Osteoblast (primary cell): ENCODE data around the gene SPACA5B. TPM values are rescaled to one million over a fixed set of nuclear protein-coding genes. Genes with fewer than 3 reads are reported as not detected.
"Not testable (repeated sequence)": the region's sequence is repeated elsewhere in the genome, so short reads cannot be mapped to it uniquely, and the experiment has no call there.

Source experiments
- DNase-seq: peaks from one replicate; pipeline ENCODE4 v3.0.0; 2011; ENCODE audit warnings: low spot score, mixed read lengths; ENCODE audit not compliant: insufficient read length; ENCODE audit errors: missing footprints
- H2AFZ ChIP-seq: 2 replicates; pipeline ENCODE4 v1.6.0; 2011; ENCODE audit warnings: mild to moderate bottlenecking, low read length
- H3K27ac ChIP-seq: 2 replicates; pipeline ENCODE4 v1.5.1; 2011; ENCODE audit warnings: mild to moderate bottlenecking, low read depth, low read length, moderate library complexity
- H3K27me3 ChIP-seq: 2 replicates; pipeline ENCODE4 v1.6.0; 2012; ENCODE audit warnings: mild to moderate bottlenecking, control low read depth, inconsistent platforms, low read length, moderate library complexity; ENCODE audit not compliant: insufficient read depth
- H3K36me3 ChIP-seq: 2 replicates; pipeline ENCODE4 v1.5.1; 2011; ENCODE audit warnings: mild to moderate bottlenecking, low read length, control low read depth, moderate library complexity; ENCODE audit not compliant: insufficient read depth
- H3K4me1 ChIP-seq: 2 replicates; pipeline ENCODE4 v1.5.1; 2011; ENCODE audit warnings: mild to moderate bottlenecking, low read length, control low read depth, moderate library complexity; ENCODE audit not compliant: insufficient read depth
- H3K4me2 ChIP-seq: 2 replicates; pipeline ENCODE4 v1.6.0; 2011; ENCODE audit warnings: mild to moderate bottlenecking, low read length; ENCODE audit not compliant: insufficient read depth
- H3K4me3 ChIP-seq: fragments of 200-600 bp; sonication (generic); 3 replicates; pipeline ENCODE4 v1.5.1; 2012; ENCODE audit warnings: mild to moderate bottlenecking, low read length, inconsistent platforms; ENCODE audit not compliant: insufficient read depth
- H3K79me2 ChIP-seq: 2 replicates; pipeline ENCODE4 v1.6.0; 2012; ENCODE audit warnings: mild to moderate bottlenecking, low read length, control low read depth, inconsistent platforms; ENCODE audit not compliant: insufficient read depth
- H3K9me3 ChIP-seq: 2 replicates; pipeline ENCODE4 v1.5.1; 2011; ENCODE audit warnings: low read depth, low read length, control low read depth
- H4K20me1 ChIP-seq: 2 replicates; pipeline ENCODE4 v1.6.0; 2012; ENCODE audit warnings: mild to moderate bottlenecking, low read length, control low read depth; ENCODE audit not compliant: insufficient read depth
- total RNA-seq: library from RNA; depleted of rRNA; stranded (reverse); fragments of >200 nt; gene quantifications from 2 replicates; pipeline ENCODE4 v1.2.3, GENCODE V29; 2012
- TF ChIP-seq, protein P1 (sequence below): IDR thresholded peaks from 2 replicates; pipeline ENCODE4 v1.5.1; 2011; ENCODE audit warnings: mild to moderate bottlenecking, low read depth, low read length, moderate library complexity; ENCODE audit errors: extremely low read depth

SPACA5B gene
- total RNA-seq, 1 donor: not detected

DNA sequence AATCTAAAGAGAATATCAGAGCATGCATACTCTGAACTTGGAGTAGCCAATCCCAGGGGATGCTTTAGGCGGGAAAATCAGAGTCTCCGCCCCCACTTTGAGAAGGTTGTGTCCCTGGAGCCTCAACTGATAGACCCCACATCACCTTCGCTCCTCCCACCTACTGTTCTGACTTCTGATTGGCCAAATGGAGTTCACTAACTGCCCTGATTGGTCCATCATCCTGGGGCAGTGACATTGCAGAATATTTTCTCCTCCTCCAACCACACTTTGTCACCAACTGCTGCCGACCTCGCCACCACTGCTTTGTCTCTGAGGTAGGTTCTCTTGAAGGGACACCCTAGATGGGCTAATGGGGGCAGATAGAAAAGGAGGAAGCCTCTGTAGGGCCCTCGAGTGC lies 22.7 kb upstream of the SPACA5B start:
- H3K36me3 ChIP-seq: no peaks in the 10 kb centered on the region
- H3K9me3 ChIP-seq: no peaks in the 10 kb centered on the region
- H3K4me1 ChIP-seq: no peaks in the 10 kb centered on the region
- H3K27ac ChIP-seq: no peak overlapping the region
- H3K79me2 ChIP-seq: no peaks in the 10 kb centered on the region
- no peak for DNase-seq
- H3K4me3 ChIP-seq: no peak overlapping the region
- TF ChIP-seq, protein P1, sequence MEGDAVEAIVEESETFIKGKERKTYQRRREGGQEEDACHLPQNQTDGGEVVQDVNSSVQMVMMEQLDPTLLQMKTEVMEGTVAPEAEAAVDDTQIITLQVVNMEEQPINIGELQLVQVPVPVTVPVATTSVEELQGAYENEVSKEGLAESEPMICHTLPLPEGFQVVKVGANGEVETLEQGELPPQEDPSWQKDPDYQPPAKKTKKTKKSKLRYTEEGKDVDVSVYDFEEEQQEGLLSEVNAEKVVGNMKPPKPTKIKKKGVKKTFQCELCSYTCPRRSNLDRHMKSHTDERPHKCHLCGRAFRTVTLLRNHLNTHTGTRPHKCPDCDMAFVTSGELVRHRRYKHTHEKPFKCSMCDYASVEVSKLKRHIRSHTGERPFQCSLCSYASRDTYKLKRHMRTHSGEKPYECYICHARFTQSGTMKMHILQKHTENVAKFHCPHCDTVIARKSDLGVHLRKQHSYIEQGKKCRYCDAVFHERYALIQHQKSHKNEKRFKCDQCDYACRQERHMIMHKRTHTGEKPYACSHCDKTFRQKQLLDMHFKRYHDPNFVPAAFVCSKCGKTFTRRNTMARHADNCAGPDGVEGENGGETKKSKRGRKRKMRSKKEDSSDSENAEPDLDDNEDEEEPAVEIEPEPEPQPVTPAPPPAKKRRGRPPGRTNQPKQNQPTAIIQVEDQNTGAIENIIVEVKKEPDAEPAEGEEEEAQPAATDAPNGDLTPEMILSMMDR: no peak
- H2AFZ ChIP-seq: no peak overlapping the region
- no peaks in the 10 kb centered on the region for H4K20me1 ChIP-seq
- no peak overlapping the region for H3K4me2 ChIP-seq
- no peaks in the 10 kb centered on the region for H3K27me3 ChIP-seq

DNA sequence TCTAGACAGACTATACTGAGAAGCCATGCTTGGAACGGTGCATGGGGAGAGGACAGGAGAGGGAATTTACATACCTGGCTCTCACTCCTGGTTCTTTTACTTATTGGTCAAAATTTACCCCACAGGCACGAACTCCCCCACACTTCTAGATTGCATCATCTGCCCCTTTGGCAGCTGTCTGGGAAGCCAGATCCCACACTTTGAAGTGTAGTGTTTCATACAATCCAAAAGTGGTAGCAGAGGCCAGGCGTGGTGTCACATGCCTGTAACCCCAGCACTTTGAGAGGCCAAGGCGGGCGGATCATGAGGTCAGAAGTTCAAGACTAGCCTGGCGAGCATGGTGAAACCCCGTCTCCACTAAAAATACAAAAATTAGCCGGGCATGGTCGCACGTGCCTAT lies 5.1 kb upstream of the SPACA5B start:
- not testable (repeated sequence) for H4K20me1 ChIP-seq

DNA sequence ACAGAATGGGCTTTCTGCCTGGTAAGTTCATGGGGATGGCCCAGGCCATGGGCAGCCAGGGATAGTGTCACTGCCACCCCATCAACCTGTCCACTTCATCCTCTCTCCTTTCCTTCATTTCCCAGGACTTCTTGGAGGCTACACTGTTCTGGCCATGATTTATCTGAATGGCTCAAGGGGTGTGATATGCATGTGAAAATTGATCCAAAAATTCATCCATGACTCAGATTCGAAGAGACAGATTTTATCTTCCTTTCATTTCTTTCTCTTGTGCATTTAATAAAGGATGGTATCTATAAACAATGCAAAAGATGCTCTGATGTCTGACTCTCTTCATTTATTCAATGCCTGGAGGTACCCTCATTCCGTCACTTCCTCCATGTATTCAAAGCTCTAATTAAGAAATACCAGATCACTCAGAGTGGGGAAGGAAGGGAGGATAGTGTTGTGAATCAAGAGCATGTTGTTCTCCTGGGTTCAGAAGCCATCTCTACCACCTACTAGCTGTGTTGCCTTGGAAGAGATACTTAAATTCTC lies 1.9 kb downstream of the SPACA5B start:
- DNase-seq, H3K4me2 ChIP-seq, H3K4me1 ChIP-seq, H3K79me2 ChIP-seq, H3K36me3 ChIP-seq, H3K9me3 ChIP-seq, H3K4me3 ChIP-seq, H2AFZ ChIP-seq, H4K20me1 ChIP-seq, H3K27me3 ChIP-seq, H3K27ac ChIP-seq: not testable (repeated sequence)

More for the DNA sequence above, 5.1 kb upstream of the SPACA5B start:
- not testable (repeated sequence) for H3K79me2 ChIP-seq, DNase-seq, H3K27me3 ChIP-seq, H3K27ac ChIP-seq, H3K4me1 ChIP-seq, H3K4me2 ChIP-seq, H3K9me3 ChIP-seq, H3K4me3 ChIP-seq, H3K36me3 ChIP-seq, H2AFZ ChIP-seq

DNA sequence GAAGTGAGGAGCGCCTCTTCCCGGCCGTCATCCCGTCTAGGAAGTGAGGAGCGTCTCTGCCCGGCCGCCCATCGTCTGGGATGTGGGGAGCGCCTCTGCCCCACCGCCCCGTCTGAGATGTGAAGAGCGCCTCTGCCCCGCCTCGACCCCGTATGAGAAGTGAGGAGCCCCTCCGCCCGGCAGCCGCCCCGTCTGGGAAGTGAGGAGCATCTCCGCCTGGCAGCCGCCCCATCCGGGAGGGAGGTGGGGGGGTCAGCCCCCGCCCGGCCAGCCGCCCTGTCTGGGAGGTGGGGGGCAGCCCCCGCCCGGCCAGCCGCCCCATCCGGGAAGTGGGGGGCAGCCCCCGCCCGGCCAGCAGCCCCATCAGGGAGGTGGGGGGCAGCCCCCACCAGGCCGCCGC lies 8.7 kb downstream of the SPACA5B start:
- H3K27ac ChIP-seq, H2AFZ ChIP-seq, H3K27me3 ChIP-seq, H3K9me3 ChIP-seq, DNase-seq, H3K36me3 ChIP-seq, H4K20me1 ChIP-seq, H3K4me1 ChIP-seq, H3K79me2 ChIP-seq, H3K4me3 ChIP-seq, H3K4me2 ChIP-seq: not testable (repeated sequence)

DNA sequence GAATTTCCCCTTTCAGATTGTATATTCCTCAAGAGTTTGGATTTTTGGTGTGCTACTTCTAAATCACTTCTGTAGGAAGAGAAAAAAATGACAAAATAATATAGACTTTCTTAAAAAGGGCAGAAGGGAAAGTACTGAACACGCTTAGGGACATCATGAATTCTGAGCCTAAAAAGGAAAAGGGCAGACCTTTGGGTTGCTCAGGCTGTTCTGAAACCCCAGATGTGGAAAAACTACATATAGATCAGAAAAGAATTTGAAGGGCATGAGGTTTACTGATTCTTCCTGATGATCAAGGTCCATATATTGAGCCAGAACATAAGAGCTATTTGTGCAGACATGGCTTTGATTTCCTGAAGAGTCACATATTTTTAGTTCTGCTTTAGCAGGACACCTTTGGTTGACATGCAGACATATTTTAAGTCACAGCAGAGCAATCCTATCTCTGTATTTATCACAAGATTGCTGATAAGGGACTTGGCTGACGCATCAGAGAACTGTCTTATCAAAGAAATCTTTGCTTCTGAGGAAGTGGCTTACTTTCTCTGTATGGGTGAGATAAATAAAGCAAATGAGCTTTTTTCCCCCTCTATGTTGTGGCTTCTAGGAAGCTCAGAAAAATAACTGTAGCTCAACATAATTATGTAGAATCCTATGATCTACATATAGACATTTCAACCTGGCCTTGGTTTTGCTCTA lies 11.5 kb downstream of the SPACA5B start:
- H3K27ac ChIP-seq, H3K36me3 ChIP-seq: not testable (repeated sequence)

DNA sequence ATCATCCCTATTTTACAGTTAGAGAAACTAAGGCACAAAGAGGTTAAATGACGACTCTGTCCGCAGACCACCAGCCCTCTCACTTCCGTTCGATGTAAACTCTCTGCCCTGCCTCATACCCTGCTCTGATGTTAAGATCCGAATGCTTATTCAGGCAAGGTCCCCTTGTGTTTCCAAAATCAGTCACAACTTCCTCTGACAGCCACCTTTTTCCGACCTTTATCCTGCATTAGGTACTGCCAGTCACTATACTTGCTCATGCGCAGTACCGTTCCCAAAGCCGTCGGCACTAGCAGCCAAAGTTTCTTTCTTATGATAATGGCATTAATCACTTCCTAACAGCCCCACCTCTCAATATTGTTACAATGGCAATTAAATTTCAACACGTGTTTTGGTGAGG lies 12.3 kb downstream of the SPACA5B start:
- H3K9me3 ChIP-seq, H3K4me2 ChIP-seq, DNase-seq, H2AFZ ChIP-seq, H3K4me3 ChIP-seq, H3K79me2 ChIP-seq, H4K20me1 ChIP-seq, H3K4me1 ChIP-seq, H3K27ac ChIP-seq, H3K36me3 ChIP-seq, H3K27me3 ChIP-seq: not testable (repeated sequence)

More for the DNA sequence above, 11.5 kb downstream of the SPACA5B start:
- not testable (repeated sequence) for H4K20me1 ChIP-seq, H3K4me1 ChIP-seq, H3K4me2 ChIP-seq, DNase-seq, H3K79me2 ChIP-seq, H3K9me3 ChIP-seq, H3K4me3 ChIP-seq, H2AFZ ChIP-seq, H3K27me3 ChIP-seq
